Measurements from ENCODE around the gene PRSS53. TPM values are rescaled to one million over a fixed set of nuclear protein-coding genes. Genes with fewer than 3 reads are reported as not detected.
A peak's percentile ranks its signal among the peaks of the same experiment; 100 is the strongest.

The PRSS53 gene
- total and polyA plus RNA-seq, 4 donors = 1.4 to 2.3 (median 1.9) TPM

DNA sequence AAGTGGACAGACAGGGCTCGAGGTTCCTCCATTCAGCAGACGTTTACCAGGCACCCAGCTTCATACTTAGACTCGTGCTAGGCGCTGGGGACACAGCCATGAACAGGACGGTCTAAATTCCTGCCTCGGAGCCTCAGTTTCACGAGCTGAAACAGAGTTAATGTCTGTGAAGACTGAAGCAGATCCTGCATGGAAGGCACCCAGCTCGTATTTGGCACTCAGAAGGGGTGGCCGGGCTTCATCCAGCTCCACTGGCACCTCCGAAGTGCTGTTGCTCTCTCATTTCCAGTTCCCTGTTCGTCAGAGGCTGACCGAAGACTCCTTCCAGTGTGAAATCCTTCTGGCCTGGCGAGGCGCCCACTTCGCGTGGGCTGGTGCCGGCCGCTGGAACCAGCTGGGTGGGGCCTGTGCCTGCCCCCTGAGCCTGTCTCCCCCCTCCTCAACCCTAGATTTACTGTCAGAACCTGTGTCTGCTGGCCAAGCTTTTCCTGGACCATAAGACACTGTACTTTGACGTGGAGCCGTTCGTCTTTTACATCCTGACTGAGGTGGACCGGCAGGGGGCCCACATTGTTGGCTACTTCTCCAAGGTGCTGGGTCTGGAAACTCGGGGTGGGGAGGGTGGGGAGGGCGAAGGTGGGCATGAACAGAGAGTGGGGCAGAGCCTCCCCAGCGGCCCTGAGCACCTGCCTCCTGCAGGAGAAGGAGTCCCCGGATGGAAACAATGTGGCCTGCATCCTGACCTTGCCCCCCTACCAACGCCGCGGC, 41.0 kb upstream of the PRSS53 start:
- 28 to 48% methylated on average over 29 of the region's 29 CpGs for WGBS, 2 donors
- TF ChIP-seq CTCF (IDR thresholded peaks at IDR 0.05; ENCODE audit: control extremely low read depth, extremely low read depth) = no peak
- no peak overlapping the region for H3K4me3 ChIP-seq
- H3K27me3 ChIP-seq (ENCODE audit: control insufficient read depth in 3 of 3, insufficient read depth in 3 of 3, low read length in 2 of 3) = no peaks in the 10 kb centered on the region
- no peak for DNase-seq
- H3K9ac ChIP-seq (ENCODE audit: insufficient read depth in 1 of 2, low read length in 2 of 2) = no peak overlapping the region
- H3K36me3 ChIP-seq (ENCODE audit: control insufficient read depth in 4 of 4, insufficient read depth in 4 of 4, low read length in 4 of 4) = peaks cover 15 to 35% (median 24%) of the 10 kb centered on the region in 4 donors
- H3K4me1 ChIP-seq (ENCODE audit: control insufficient read depth in 5 of 5, insufficient read depth in 5 of 5, low read length in 5 of 5) = peaks cover 0 to 32% (median 7%) of the 10 kb centered on the region in 5 donors
- peak overlapping the region in 1 of 2 donors; percentile 94 for H3K27ac ChIP-seq (ENCODE audit: low read depth in 1 of 2, low read length in 1 of 2)
- no peak for ATAC-seq (ENCODE audit: insufficient read depth, low FRiP score)
- no peaks in the 10 kb centered on the region for H3K9me3 ChIP-seq (ENCODE audit: control insufficient read depth in 4 of 4, insufficient read depth in 3 of 4, low read length in 3 of 4)

GRCh38 chr16:31128711-31129567, 40.2 kb upstream of the PRSS53 start:
- H3K4me1 ChIP-seq (ENCODE audit: control insufficient read depth in 5 of 5, insufficient read depth in 5 of 5, low read length in 5 of 5) = peaks cover 0 to 27% (median 7%) of the 10 kb centered on the region in 5 donors
- peak overlapping the region; percentile 28 to 94 for H3K27ac ChIP-seq (ENCODE audit: low read depth in 1 of 2, low read length in 1 of 2)
- WGBS, 2 donors = 22 to 40% methylated on average over 14 of the region's 14 CpGs

GRCh38 chr16:31127182-31127581, 38.4 kb upstream of the PRSS53 start:
- H3K9me3 ChIP-seq (ENCODE audit: control insufficient read depth in 4 of 4, insufficient read depth in 3 of 4, low read length in 3 of 4) = no peaks in the 10 kb centered on the region
- TF ChIP-seq CTCF (IDR thresholded peaks at IDR 0.05; ENCODE audit: control extremely low read depth, extremely low read depth) = no peak
- WGBS, 2 donors = 73 to 88% methylated on average over 13 of the region's 13 CpGs
- DNase-seq (peak; percentile 38 to 67 (median 54)), ATAC-seq (ENCODE audit: insufficient read depth, low FRiP score) (peak; percentile 13)
- H3K36me3 ChIP-seq (ENCODE audit: control insufficient read depth in 4 of 4, insufficient read depth in 4 of 4, low read length in 4 of 4) = peaks cover 15 to 30% (median 27%) of the 10 kb centered on the region in 4 donors
- no peak overlapping the region for H3K4me3 ChIP-seq
- H3K4me1 ChIP-seq (ENCODE audit: control insufficient read depth in 5 of 5, insufficient read depth in 5 of 5, low read length in 5 of 5) = peaks cover 0 to 22% (median 6%) of the 10 kb centered on the region in 5 donors
- peak overlapping the region in 1 of 2 donors; percentile 91 for H3K27ac ChIP-seq (ENCODE audit: low read depth in 1 of 2, low read length in 1 of 2)
- no peak overlapping the region for H3K9ac ChIP-seq (ENCODE audit: insufficient read depth in 1 of 2, low read length in 2 of 2)
- H3K27me3 ChIP-seq (ENCODE audit: control insufficient read depth in 3 of 3, insufficient read depth in 3 of 3, low read length in 2 of 3) = no peaks in the 10 kb centered on the region

More at GRCh38 chr16:31128711-31129567, 40.2 kb upstream of the PRSS53 start:
- DNase-seq = peak in 2 of 3 donors; percentile 21 to 56
- TF ChIP-seq CTCF (IDR thresholded peaks at IDR 0.05; ENCODE audit: control extremely low read depth, extremely low read depth) = no peak
- Histone ChIP-seq H3K9me3 (ENCODE audit: control insufficient read depth in 4 of 4, insufficient read depth in 3 of 4, low read length in 3 of 4) (no peaks in the 10 kb centered on the region), H3K36me3 (ENCODE audit: control insufficient read depth in 4 of 4, insufficient read depth in 4 of 4, low read length in 4 of 4) (peaks cover 15 to 35% (median 26%) of the 10 kb centered on the region in 4 donors), H3K27me3 (ENCODE audit: control insufficient read depth in 3 of 3, insufficient read depth in 3 of 3, low read length in 2 of 3) (no peaks in the 10 kb centered on the region), H3K9ac (ENCODE audit: insufficient read depth in 1 of 2, low read length in 2 of 2) (no peak overlapping the region), H3K4me3 (no peak overlapping the region)
- ATAC-seq (ENCODE audit: insufficient read depth, low FRiP score) = peak; percentile 63
